ENCODE measurements around the gene PNPLA8. TPM values are rescaled to one million over a fixed set of nuclear protein-coding genes. Genes with fewer than 3 reads are reported as not detected.

Gene PNPLA8
- total and polyA plus RNA-seq, 2 donors from 2014 or later, result 17.7 to 33.9 TPM

DNA sequence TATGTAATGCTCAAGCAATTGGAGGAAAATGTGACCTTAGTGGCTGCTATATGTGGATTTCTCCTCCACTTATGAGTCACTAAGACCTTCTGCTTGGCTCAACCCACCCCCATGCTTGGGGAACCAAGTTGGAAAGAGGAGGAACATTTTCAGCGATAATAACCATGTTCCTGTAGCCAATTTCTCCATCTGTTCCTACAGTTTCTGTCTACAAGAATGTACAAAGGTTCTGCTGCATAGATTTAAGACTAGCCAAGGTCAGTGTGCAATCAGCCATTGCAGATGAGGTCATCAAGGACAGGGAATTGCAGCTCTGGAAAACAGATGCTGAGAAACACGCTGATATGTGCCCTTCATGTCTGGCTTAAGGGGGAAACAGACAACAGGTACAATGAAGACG is 64.1 kb downstream of the PNPLA8 start:
- Histone ChIP-seq H3K36me3 (ENCODE audit: control insufficient read depth in 2 of 3, insufficient read depth in 3 of 3, low read length in 3 of 3) (no peaks in the 10 kb centered on the region), H3K27me3 (ENCODE audit: control insufficient read depth, insufficient read depth, low read length) (peaks cover 8% of the 10 kb centered on the region), H3K9ac (ENCODE audit: low read length in 3 of 3) (no peak overlapping the region), H3K9me3 (ENCODE audit: control insufficient read depth in 2 of 3, insufficient read depth in 1 of 3, low read length in 3 of 3) (no peaks in the 10 kb centered on the region), H3K4me3 (ENCODE audit: low read length in 3 of 3) (no peak overlapping the region), H3K27ac (ENCODE audit: low read depth in 2 of 2, low read length in 2 of 2) (no peak overlapping the region), H3K4me1 (ENCODE audit: control insufficient read depth in 2 of 3, insufficient read depth in 2 of 3, low read depth in 1 of 3, low read length in 3 of 3) (peaks cover 0 to 3% (median 0%) of the 10 kb centered on the region in 3 donors)
- TF ChIP-seq, protein P1, sequence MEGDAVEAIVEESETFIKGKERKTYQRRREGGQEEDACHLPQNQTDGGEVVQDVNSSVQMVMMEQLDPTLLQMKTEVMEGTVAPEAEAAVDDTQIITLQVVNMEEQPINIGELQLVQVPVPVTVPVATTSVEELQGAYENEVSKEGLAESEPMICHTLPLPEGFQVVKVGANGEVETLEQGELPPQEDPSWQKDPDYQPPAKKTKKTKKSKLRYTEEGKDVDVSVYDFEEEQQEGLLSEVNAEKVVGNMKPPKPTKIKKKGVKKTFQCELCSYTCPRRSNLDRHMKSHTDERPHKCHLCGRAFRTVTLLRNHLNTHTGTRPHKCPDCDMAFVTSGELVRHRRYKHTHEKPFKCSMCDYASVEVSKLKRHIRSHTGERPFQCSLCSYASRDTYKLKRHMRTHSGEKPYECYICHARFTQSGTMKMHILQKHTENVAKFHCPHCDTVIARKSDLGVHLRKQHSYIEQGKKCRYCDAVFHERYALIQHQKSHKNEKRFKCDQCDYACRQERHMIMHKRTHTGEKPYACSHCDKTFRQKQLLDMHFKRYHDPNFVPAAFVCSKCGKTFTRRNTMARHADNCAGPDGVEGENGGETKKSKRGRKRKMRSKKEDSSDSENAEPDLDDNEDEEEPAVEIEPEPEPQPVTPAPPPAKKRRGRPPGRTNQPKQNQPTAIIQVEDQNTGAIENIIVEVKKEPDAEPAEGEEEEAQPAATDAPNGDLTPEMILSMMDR (IDR thresholded peaks at IDR 0.05; ENCODE audit: borderline replicate concordance, extremely low read depth, insufficient read depth), result no peak
- intact Hi-C loops (cut with DNase I), result loop anchor here (10.0 kb wide), 1 partner anchor 277 kb away; no protein-coding TSS in a partner anchor
- FAIRE-seq (no peak), DNase-seq (peak in 3 of 5 donors; percentile 23 to 42 (median 34))

DNA sequence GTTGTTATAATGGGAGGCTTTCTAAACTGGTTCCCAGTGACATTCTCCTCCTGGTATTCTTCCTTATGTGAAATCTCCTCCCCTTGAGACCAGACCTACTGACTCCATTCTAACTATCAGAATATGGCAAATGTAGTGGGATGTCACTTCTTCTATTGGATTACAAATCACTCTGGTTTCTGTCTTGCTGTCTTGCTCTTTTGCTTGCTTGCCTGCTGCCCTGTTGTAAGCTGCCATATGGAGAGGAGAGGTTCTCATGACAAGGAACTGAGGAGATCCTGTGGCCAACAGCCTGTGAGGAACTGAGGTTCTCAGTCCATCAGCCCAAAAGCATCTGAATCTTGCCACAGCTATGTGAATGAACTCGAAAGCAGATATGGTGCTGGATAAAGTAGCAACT is 65.0 kb downstream of the PNPLA8 start:
- Histone ChIP-seq H3K9ac (ENCODE audit: low read length in 3 of 3) (no peak overlapping the region), H3K27ac (ENCODE audit: low read depth in 2 of 2, low read length in 2 of 2) (no peak overlapping the region), H3K36me3 (ENCODE audit: control insufficient read depth in 2 of 3, insufficient read depth in 3 of 3, low read length in 3 of 3) (no peaks in the 10 kb centered on the region), H3K4me1 (ENCODE audit: control insufficient read depth in 2 of 3, insufficient read depth in 2 of 3, low read depth in 1 of 3, low read length in 3 of 3) (peaks cover 0 to 3% (median 1%) of the 10 kb centered on the region in 3 donors), H3K27me3 (ENCODE audit: control insufficient read depth, insufficient read depth, low read length) (peaks cover 8% of the 10 kb centered on the region), H3K9me3 (ENCODE audit: control insufficient read depth in 2 of 3, insufficient read depth in 1 of 3, low read length in 3 of 3) (no peaks in the 10 kb centered on the region), H3K4me3 (ENCODE audit: low read length in 3 of 3) (no peak overlapping the region)
- TF ChIP-seq, protein P1 (IDR thresholded peaks at IDR 0.05; ENCODE audit: borderline replicate concordance, extremely low read depth, insufficient read depth), result no peak
- FAIRE-seq (no peak), DNase-seq (no peak)
- intact Hi-C loops (cut with DNase I), result loop anchor here (10.0 kb wide), 1 partner anchor 276 kb away; no protein-coding TSS in a partner anchor

DNA sequence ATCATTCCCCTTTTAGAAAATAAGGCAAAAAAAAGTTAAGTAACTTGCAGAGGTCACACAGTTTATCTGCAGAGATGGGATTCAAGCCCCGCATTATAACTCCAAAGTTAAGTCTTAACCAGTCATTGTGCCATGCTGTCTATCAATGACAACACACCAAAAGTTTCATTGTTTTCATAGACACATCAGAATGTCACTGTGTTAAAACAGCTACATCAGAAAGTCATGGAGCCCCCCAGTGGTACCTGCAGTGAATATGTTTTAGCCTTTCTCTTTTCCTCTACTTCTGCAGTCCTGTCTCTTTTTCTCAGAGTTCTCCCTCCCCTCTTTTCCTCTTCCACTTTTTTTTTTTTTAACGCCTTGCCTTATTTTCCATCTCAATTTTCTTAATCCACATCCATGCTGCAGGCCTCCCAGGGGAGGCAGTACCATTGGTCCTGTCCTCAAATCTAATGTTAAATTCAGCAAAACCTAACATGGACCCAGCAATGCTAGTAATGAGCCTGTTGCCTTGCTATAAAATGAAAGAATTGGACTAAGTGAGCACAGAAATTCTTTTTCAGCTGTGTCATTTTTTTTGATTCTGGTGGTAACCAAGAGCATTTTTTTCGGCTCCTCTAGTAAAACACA is 65.9 kb downstream of the PNPLA8 start:
- FAIRE-seq, result no peak
- intact Hi-C loops (cut with DNase I), result loop anchor here (10.0 kb wide), 1 partner anchor 275 kb away; no protein-coding TSS in a partner anchor
- Histone ChIP-seq H3K9me3 (ENCODE audit: control insufficient read depth in 2 of 3, insufficient read depth in 1 of 3, low read length in 3 of 3) (no peaks in the 10 kb centered on the region), H3K9ac (ENCODE audit: low read length in 3 of 3) (no peak overlapping the region), H3K4me3 (ENCODE audit: low read length in 3 of 3) (no peak overlapping the region), H3K36me3 (ENCODE audit: control insufficient read depth in 2 of 3, insufficient read depth in 3 of 3, low read length in 3 of 3) (no peaks in the 10 kb centered on the region), H3K27ac (ENCODE audit: low read depth in 2 of 2, low read length in 2 of 2) (no peak overlapping the region), H3K27me3 (ENCODE audit: control insufficient read depth, insufficient read depth, low read length) (peaks cover 8% of the 10 kb centered on the region), H3K4me1 (ENCODE audit: control insufficient read depth in 2 of 3, insufficient read depth in 2 of 3, low read depth in 1 of 3, low read length in 3 of 3) (peaks cover 0 to 9% (median 3%) of the 10 kb centered on the region in 3 donors)
- DNase-seq, result peak in 3 of 5 donors; percentile 28 to 60 (median 32)
- TF ChIP-seq, protein P1 (IDR thresholded peaks at IDR 0.05; ENCODE audit: borderline replicate concordance, extremely low read depth, insufficient read depth), result peak; percentile 44

Data from kidney (tissue), 14 donors.